ENCODE results near the gene SNX27. TPM values are rescaled to one million over a fixed set of nuclear protein-coding genes. Genes with fewer than 3 reads are reported as not detected.
"Not testable (repeated sequence)": the region's sequence is repeated elsewhere in the genome, so short reads cannot be mapped to it uniquely, and the experiment has no call there.

SNX27 gene
- total RNA-seq, 1 donor from 2014 or later = 29.3 TPM

DNA sequence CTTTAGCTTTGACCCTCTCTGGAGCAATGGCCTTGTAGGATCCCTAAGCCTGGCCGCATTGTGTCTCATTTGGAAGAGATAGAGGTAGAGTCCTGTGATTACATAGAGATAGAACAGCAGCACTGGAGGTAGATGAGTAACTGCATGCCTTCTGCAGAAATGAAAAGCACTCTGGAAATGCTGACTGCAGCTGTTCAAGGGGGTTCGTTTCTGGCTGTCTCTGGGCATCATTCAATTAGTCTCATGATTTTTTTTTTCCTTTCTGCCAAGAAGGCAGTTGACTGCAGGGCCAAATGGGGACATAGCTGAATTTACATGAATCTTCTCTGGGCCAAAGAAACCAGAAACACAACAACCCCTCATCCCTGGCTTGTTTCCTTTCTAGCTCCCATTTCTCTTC, 28.1 kb upstream of the SNX27 start:
- H3K4me3 Mint-ChIP-seq (ENCODE audit: low read depth) = no peak overlapping the region
- no peak overlapping the region for H3K27ac Mint-ChIP-seq
- peaks cover 2% of the 10 kb centered on the region for H3K27me3 Mint-ChIP-seq (ENCODE audit: low read depth)
- no peaks in the 10 kb centered on the region for H3K9me3 Mint-ChIP-seq
- intact Hi-C loops (cut with micrococcal nuclease) = no loop called here
- no peak for DNase-seq (ENCODE audit: low spot score)
- no peaks in the 10 kb centered on the region for H3K36me3 Mint-ChIP-seq (ENCODE audit: low read depth)
- H3K4me1 Mint-ChIP-seq (ENCODE audit: low read depth) = peaks cover 8% of the 10 kb centered on the region

DNA sequence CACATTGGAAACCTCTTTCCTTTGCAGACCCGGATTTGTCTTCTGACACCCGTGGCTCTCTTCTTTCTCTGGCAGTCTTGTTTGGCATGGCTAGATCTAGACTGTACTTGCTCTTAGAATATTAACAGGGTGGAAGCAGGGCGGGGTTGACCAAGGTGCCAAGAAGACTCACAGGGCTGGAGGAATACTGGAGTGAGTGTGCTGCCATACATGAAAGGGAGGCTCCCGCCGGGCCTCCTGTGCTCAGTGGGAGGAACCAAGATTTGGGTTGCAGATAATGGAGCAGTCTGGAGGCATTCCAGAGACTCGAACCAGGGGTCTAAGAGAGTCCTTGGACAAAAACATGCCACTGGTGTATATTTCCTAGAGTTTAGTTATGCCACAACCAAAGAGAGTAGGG, 27.6 kb upstream of the SNX27 start:
- H3K27me3 Mint-ChIP-seq (ENCODE audit: low read depth) = peaks cover 6% of the 10 kb centered on the region
- peaks cover 3% of the 10 kb centered on the region for H3K4me1 Mint-ChIP-seq (ENCODE audit: low read depth)

DNA sequence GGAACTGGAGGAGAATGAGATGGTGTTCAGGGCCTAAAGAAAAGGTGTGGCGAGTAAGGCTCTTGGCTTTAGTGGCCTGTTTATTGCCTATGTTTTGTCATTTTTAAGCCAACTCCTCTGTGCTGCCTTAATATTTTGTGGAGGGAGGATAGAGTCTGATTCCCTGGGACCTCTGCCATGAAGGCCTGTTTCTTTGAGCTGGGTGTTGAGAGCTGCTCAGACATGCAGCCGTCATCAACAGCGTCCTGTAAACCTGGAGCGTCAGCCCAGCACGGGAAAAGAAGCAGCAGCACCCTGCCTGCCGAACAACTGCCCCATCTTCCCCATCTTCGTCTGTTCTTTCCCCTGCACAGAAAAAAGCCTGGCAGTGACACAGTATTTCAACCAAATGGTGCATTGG, 27.1 kb upstream of the SNX27 start:
- DNase-seq (ENCODE audit: low spot score) = no peak
- peaks cover 10% of the 10 kb centered on the region for H3K27me3 Mint-ChIP-seq (ENCODE audit: low read depth)
- no peaks in the 10 kb centered on the region for H3K36me3 Mint-ChIP-seq (ENCODE audit: low read depth)
- H3K4me1 Mint-ChIP-seq (ENCODE audit: low read depth) = no peaks in the 10 kb centered on the region
- no peaks in the 10 kb centered on the region for H3K9me3 Mint-ChIP-seq
- intact Hi-C loops (cut with micrococcal nuclease) = no loop called here
- no peak overlapping the region for H3K4me3 Mint-ChIP-seq (ENCODE audit: low read depth)
- H3K27ac Mint-ChIP-seq = no peak overlapping the region

More for the DNA sequence above, 27.6 kb upstream of the SNX27 start:
- no peak for DNase-seq (ENCODE audit: low spot score)
- intact Hi-C loops (cut with micrococcal nuclease) = no loop called here
- Mint-ChIP-seq H3K4me3 (ENCODE audit: low read depth) (no peak overlapping the region), H3K27ac (no peak overlapping the region), H3K36me3 (ENCODE audit: low read depth) (no peaks in the 10 kb centered on the region), H3K9me3 (no peaks in the 10 kb centered on the region)

DNA sequence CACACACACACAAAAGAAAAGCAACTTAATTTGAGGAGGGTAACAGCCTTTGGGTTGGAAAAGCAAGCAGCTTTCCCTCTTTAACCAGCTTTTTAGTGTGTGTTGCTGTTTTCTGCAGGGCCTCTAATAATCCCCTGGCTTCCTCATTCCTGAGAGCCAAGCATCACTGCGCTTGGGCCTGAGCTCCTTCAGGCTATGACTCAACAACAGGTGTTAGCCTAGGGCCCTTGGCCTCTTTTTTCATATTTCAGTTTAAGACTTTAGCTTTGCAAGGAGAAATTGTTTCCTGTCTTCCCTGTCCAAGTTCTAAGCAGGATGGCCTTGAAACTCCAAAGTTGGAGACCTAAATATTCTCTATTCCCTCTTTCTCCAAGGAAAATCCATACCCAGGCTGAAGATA, 26.2 kb upstream of the SNX27 start:
- H3K36me3 Mint-ChIP-seq (ENCODE audit: low read depth) = no peaks in the 10 kb centered on the region
- H3K9me3 Mint-ChIP-seq = no peaks in the 10 kb centered on the region
- no peak for DNase-seq (ENCODE audit: low spot score)
- H3K4me1 Mint-ChIP-seq (ENCODE audit: low read depth) = no peaks in the 10 kb centered on the region
- intact Hi-C loops (cut with micrococcal nuclease) = no loop called here
- no peak overlapping the region for H3K27ac Mint-ChIP-seq
- peaks cover 13% of the 10 kb centered on the region for H3K27me3 Mint-ChIP-seq (ENCODE audit: low read depth)
- H3K4me3 Mint-ChIP-seq (ENCODE audit: low read depth) = no peak overlapping the region

GRCh38 chr1:151590961-151591360, 20.9 kb upstream of the SNX27 start:
- Mint-ChIP-seq H3K27me3 (ENCODE audit: low read depth) (peaks cover 31% of the 10 kb centered on the region), H3K4me1 (ENCODE audit: low read depth) (peaks cover 8% of the 10 kb centered on the region), H3K4me3 (ENCODE audit: low read depth) (no peak overlapping the region), H3K9me3 (no peaks in the 10 kb centered on the region), H3K27ac (no peak overlapping the region), H3K36me3 (ENCODE audit: low read depth) (no peaks in the 10 kb centered on the region)
- no peak for DNase-seq (ENCODE audit: low spot score)
- intact Hi-C loops (cut with micrococcal nuclease) = loop anchor here (10.0 kb wide), 1 partner anchor 144 kb away; no protein-coding TSS in a partner anchor

DNA sequence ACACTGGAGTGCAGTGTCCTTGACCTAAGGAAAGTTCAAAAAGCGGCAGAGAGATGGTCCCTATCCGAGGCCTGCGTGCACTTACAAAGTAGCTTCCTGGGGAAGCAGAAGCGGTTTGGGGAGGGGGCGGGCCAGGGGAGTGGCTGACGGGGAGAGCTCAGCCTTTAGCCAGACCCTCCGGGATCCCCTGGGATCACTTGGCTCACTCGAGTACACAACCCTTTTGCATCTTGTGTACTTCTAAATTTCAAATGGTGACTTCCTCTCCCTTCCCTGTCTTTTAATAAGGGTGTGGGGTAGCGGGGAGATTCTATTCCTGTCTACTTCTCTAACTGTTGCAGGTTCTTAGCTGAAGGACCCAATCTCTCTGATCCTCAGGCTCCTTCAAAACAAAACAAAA, 18.1 kb upstream of the SNX27 start:
- H3K4me3 Mint-ChIP-seq (ENCODE audit: low read depth) = peak overlapping the region; percentile 9
- no peak overlapping the region for H3K27ac Mint-ChIP-seq
- H3K36me3 Mint-ChIP-seq (ENCODE audit: low read depth) = no peaks in the 10 kb centered on the region
- peaks cover 40% of the 10 kb centered on the region for H3K27me3 Mint-ChIP-seq (ENCODE audit: low read depth)
- intact Hi-C loops (cut with micrococcal nuclease) = loop anchor here (1.0 to 10.0 kb wide), 3 partner anchors 141 to 243 kb away; no protein-coding TSS in a partner anchor
- H3K4me1 Mint-ChIP-seq (ENCODE audit: low read depth) = peaks cover 8% of the 10 kb centered on the region
- no peak for DNase-seq (ENCODE audit: low spot score)
- H3K9me3 Mint-ChIP-seq = no peaks in the 10 kb centered on the region

DNA sequence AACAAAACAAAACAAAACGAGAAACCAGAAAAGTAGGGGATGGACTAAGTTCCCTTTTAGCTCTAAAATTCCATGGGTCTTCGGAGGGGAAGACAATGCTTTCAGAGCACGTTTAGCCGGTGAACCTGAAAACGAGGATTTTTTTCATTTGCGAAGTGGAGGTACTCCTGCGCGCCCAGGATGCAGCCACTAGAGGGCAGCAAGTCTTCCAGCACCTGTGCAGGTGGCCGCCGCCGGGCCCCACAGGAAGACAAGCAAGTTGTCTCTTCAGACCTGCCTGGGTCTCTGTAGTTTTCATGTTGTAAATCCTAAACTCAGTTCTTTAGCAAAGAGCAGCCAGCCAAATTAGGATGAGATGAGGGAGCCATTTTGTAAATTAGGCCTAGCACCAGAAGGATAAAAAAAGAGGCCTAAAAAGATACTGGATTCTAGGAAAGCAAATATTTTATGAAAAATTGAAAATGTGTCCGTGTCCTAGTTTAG, 17.7 kb upstream of the SNX27 start:
- peak; percentile 71 for DNase-seq (ENCODE audit: low spot score)
- no peaks in the 10 kb centered on the region for H3K9me3 Mint-ChIP-seq
- H3K36me3 Mint-ChIP-seq (ENCODE audit: low read depth) = no peaks in the 10 kb centered on the region
- H3K27me3 Mint-ChIP-seq (ENCODE audit: low read depth) = peaks cover 37% of the 10 kb centered on the region
- intact Hi-C loops (cut with micrococcal nuclease) = loop anchor here (1.0 to 10.0 kb wide), 3 partner anchors 141 to 242 kb away; no protein-coding TSS in a partner anchor
- no peak overlapping the region for H3K27ac Mint-ChIP-seq
- H3K4me1 Mint-ChIP-seq (ENCODE audit: low read depth) = peaks cover 8% of the 10 kb centered on the region
- peak overlapping the region; percentile 9 for H3K4me3 Mint-ChIP-seq (ENCODE audit: low read depth)

DNA sequence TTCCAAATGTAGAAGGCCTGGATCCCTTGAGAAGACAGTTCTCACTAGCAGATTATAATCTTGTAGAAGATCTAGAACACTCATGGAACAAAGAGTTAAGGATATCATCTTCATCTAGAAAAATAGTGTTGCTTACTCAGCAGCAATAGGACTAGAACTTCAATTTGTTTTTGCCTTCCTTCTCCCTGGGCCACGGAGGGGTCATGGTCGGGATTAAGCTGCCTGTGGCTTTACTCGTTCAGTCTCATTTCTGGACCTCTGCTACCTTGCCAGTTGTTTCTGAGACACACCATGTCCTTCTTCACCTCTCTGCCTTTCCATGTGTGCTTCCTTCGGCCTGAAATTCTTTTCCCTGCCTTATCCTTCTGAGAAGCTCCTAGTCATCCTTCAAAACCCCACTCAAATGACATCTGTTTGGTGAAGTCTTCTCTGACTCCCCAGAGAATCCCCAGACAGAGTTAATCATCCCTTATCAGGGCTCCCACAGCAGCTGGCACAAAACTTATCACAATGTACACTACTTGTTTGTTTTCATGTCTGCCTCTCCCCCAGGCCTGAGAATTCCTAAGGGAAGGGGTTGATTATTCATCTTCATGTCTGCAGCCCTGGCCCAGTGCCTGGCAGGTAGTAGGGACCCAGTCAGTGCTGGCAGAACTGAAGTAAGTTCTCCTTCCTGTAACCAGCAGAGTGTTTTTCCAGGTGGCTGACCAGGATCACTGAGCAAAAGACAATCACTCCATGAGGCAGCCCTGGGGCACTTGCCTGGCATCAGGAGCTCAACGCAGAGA, 15.5 kb upstream of the SNX27 start:
- peaks cover 8% of the 10 kb centered on the region for H3K4me1 Mint-ChIP-seq (ENCODE audit: low read depth)
- intact Hi-C loops (cut with micrococcal nuclease) = loop anchor here (10.0 kb wide), 1 partner anchor 138 kb away; no protein-coding TSS in a partner anchor
- H3K9me3 Mint-ChIP-seq = no peaks in the 10 kb centered on the region
- H3K4me3 Mint-ChIP-seq (ENCODE audit: low read depth) = no peak overlapping the region
- no peaks in the 10 kb centered on the region for H3K36me3 Mint-ChIP-seq (ENCODE audit: low read depth)
- H3K27me3 Mint-ChIP-seq (ENCODE audit: low read depth) = peaks cover 22% of the 10 kb centered on the region
- H3K27ac Mint-ChIP-seq = no peak overlapping the region
- DNase-seq (ENCODE audit: low spot score) = no peak

- peaks cover 19% of the 10 kb centered on the region for H3K27me3 Mint-ChIP-seq (ENCODE audit: low read depth)
- H3K36me3 Mint-ChIP-seq (ENCODE audit: low read depth); H3K4me3 Mint-ChIP-seq (ENCODE audit: low read depth); H3K9me3 Mint-ChIP-seq; intact Hi-C loops (cut with micrococcal nuclease); H3K27ac Mint-ChIP-seq; H3K4me1 Mint-ChIP-seq (ENCODE audit: low read depth); DNase-seq (ENCODE audit: low spot score): not testable (repeated sequence)
Measured at GRCh38 chr1:151602550-151602949, 9.3 kb upstream of the SNX27 start.

DNA sequence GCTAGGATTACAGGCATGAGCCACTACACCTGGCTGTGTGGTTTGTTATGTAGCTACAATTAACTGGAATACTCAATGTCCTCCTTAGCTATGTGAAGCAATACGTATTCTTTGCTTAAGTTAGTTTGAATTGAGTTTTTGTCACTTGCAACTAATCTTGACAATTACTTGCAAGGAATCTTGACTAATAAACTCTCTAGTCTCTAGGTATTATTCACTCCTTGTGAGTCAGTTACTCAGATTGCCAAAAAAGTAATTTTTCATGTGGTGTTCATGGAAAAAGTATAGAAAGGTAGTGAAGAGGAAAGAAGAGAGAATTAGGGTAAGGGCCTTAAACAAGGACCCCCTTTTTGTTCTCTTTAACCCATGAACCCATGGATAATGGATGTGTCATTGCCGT, 7.6 kb upstream of the SNX27 start:
- no peak overlapping the region for H3K4me3 Mint-ChIP-seq (ENCODE audit: low read depth)
- H3K27ac Mint-ChIP-seq = no peak overlapping the region
- DNase-seq (ENCODE audit: low spot score) = no peak
- intact Hi-C loops (cut with micrococcal nuclease) = no loop called here
- no peaks in the 10 kb centered on the region for H3K9me3 Mint-ChIP-seq
- peaks cover 21% of the 10 kb centered on the region for H3K27me3 Mint-ChIP-seq (ENCODE audit: low read depth)
- H3K4me1 Mint-ChIP-seq (ENCODE audit: low read depth) = peaks cover 2% of the 10 kb centered on the region
- H3K36me3 Mint-ChIP-seq (ENCODE audit: low read depth) = no peaks in the 10 kb centered on the region

DNA sequence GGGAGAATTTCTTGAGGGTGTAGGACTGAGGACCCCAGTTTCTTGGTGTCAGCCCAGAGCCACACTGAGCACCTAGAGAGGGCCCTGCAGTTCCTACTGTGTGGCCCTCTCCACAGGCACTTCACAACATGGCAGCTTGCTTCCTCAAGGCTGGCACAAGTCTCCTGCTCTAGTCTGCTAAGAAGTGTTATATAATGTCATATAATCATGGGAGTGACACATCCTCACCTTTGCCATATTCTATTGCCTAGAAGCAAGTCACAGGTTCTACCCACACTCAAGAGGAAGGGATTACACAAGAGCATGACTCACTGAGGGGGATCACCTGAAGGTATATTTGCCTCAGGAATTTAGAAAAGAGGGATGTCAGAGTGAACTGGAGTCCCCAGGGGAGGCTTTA, 5.5 kb upstream of the SNX27 start:
- no peaks in the 10 kb centered on the region for H3K36me3 Mint-ChIP-seq (ENCODE audit: low read depth)
- no peaks in the 10 kb centered on the region for H3K9me3 Mint-ChIP-seq
- intact Hi-C loops (cut with micrococcal nuclease) = no loop called here
- H3K4me1 Mint-ChIP-seq (ENCODE audit: low read depth) = peaks cover 4% of the 10 kb centered on the region
- no peak overlapping the region for H3K27ac Mint-ChIP-seq
- no peak overlapping the region for H3K4me3 Mint-ChIP-seq (ENCODE audit: low read depth)
- peaks cover 21% of the 10 kb centered on the region for H3K27me3 Mint-ChIP-seq (ENCODE audit: low read depth)
- no peak for DNase-seq (ENCODE audit: low spot score)

- intact Hi-C loops (cut with micrococcal nuclease) = no loop called here
- peaks cover 8% of the 10 kb centered on the region for H3K4me1 Mint-ChIP-seq (ENCODE audit: low read depth)
- H3K9me3 Mint-ChIP-seq = no peaks in the 10 kb centered on the region
Measured at GRCh38 chr1:151606857-151607256, 5.0 kb upstream of the SNX27 start.

GRCh38 chr1:151610142-151610541, 1.7 kb upstream of the SNX27 start:
- Mint-ChIP-seq H3K4me1 (ENCODE audit: low read depth) (peaks cover 22% of the 10 kb centered on the region), H3K9me3 (no peaks in the 10 kb centered on the region), H3K36me3 (ENCODE audit: low read depth) (peaks cover 12% of the 10 kb centered on the region), H3K27ac (no peak overlapping the region), H3K4me3 (ENCODE audit: low read depth) (no peak overlapping the region), H3K27me3 (ENCODE audit: low read depth) (peaks cover 14% of the 10 kb centered on the region)
- intact Hi-C loops (cut with micrococcal nuclease) = no loop called here
- no peak for DNase-seq (ENCODE audit: low spot score)

More at GRCh38 chr1:151606857-151607256, 5.0 kb upstream of the SNX27 start:
- no peak overlapping the region for H3K4me3 Mint-ChIP-seq (ENCODE audit: low read depth)
- peaks cover 21% of the 10 kb centered on the region for H3K27me3 Mint-ChIP-seq (ENCODE audit: low read depth)
- H3K36me3 Mint-ChIP-seq (ENCODE audit: low read depth) = no peaks in the 10 kb centered on the region
- H3K27ac Mint-ChIP-seq = no peak overlapping the region
- no peak for DNase-seq (ENCODE audit: low spot score)

Data from activated T-helper 2 cell treated with anti-CD3 and anti-CD28 coated beads, Interferon-gamma antibody, Interleukin-2, Interleukin-4, amounts not matched to agents 10 μg/mL and 5 μg/mL and 100 μg/mL, durations not matched to agents 14 hours and 24 hours and 36 hours (primary cell).